Measurements from ENCODE around the gene RANBP1. TPM values are rescaled to one million over a fixed set of nuclear protein-coding genes. Genes with fewer than 3 reads are reported as not detected.
"Not testable (repeated sequence)": the region's sequence is repeated elsewhere in the genome, so short reads cannot be mapped to it uniquely, and the experiment has no call there.

RANBP1 gene
- 10 to 100 TPM; 31.8 to 55.8 (median 38.1) TPM for total RNA-seq
- 10 to 100 TPM; 39.4 to 71.7 TPM for polyA plus RNA-seq
- long read RNA-seq, donor 1, transcript RANBP1-201 (6 exons, 837 nt): major isoform, 31 of 56 reads
- long read RNA-seq, donor 1, transcript RANBP1-202 (6 exons, 1,132 nt): minor isoform, 21 of 56 reads
- long read RNA-seq, donor 1, partial matches to known transcripts: 3 of 56 reads
- long read RNA-seq, donor 1, other reads (novel, unspliced or antisense): 1 of 56 reads
- long read RNA-seq, donor 2, transcript RANBP1-202 (6 exons, 1,132 nt): major isoform, 24 of 49 reads
- long read RNA-seq, donor 2, transcript RANBP1-201 (6 exons, 837 nt): minor isoform, 21 of 49 reads
- long read RNA-seq, donor 2, partial matches to known transcripts: 3 of 49 reads
- long read RNA-seq, donor 2, other reads (novel, unspliced or antisense): 1 of 49 reads
- long read RNA-seq, donor 3, transcript RANBP1-201 (6 exons, 837 nt): major isoform, 16 of 36 reads
- long read RNA-seq, donor 3, transcript RANBP1-202 (6 exons, 1,132 nt): minor isoform, 12 of 36 reads
- long read RNA-seq, donor 3, partial matches to known transcripts: 5 of 36 reads
- long read RNA-seq, donor 3, other reads (novel, unspliced or antisense): 1 of 36 reads

- H3K27ac ChIP-seq: peak within 1 kb of the TSS in 9 of 10 donors; percentile 84 to 93 (median 89)
- no peaks in the 10 kb centered on the region for H3K9me3 ChIP-seq
- H3K36me3 ChIP-seq: peaks cover 0 to 75% (median 41%) of the 10 kb centered on the region in 9 donors
- DNase-seq: peak in 1 of 2 donors; percentile 20
- 74 to 76% methylated on average over 30 of the region's 30 CpGs for WGBS, 2 donors
- peak in 1 of 8 donors; percentile 0 for ATAC-seq
- no peaks in the 10 kb centered on the region for H3K27me3 ChIP-seq
- intact Hi-C loops (cut with DNase I): loop anchor here in 3 of 10 donors (2.0 to 10.0 kb wide), 4 partner anchors 37 to 151 kb away; partner anchors contain the start of gene TANGO2 (in 1 of the 3)
- peak within 1 kb of the TSS; percentile 57 to 99 (median 82) for H3K4me3 ChIP-seq
- peaks cover 21 to 57% (median 38%) of the 10 kb centered on the region in 9 donors for H3K4me1 ChIP-seq
- TF ChIP-seq CTCF (IDR thresholded peaks at IDR 0.05): no peak
These were observed at the start of gene RANBP1 for GRCh38 chr22:20115691-20116375. Gene RANBP1, plus strand, starts transcription at chr22:20116104. Its CDS starts 81 bp downstream, at chr22:20116185.

GRCh38 chr22:20066617-20067383, 49.1 kb upstream of the RANBP1 start:
- H3K27ac ChIP-seq: no peak overlapping the region
- no peak for TF ChIP-seq CTCF (IDR thresholded peaks at IDR 0.05)
- DNase-seq (no peak), ATAC-seq (peak in 1 of 8 donors; percentile 21)
- 92 to 94% methylated on average over 11 of the region's 11 CpGs for WGBS, 2 donors
- H3K4me1 ChIP-seq: peaks cover 0 to 3% (median 0%) of the 10 kb centered on the region in 9 donors
- no peak overlapping the region for H3K4me3 ChIP-seq
- intact Hi-C loops (cut with DNase I): no loop called here
- H3K9me3 ChIP-seq: no peaks in the 10 kb centered on the region
- H3K36me3 ChIP-seq: peaks cover 0 to 47% (median 16%) of the 10 kb centered on the region in 9 donors
- H3K27me3 ChIP-seq: no peaks in the 10 kb centered on the region

GRCh38 chr22:20067384-20067682, 48.6 kb upstream of the RANBP1 start:
- H3K4me3 ChIP-seq; H3K27me3 ChIP-seq; DNase-seq; ATAC-seq; intact Hi-C loops (cut with DNase I); H3K9me3 ChIP-seq; H3K27ac ChIP-seq; H3K4me1 ChIP-seq: not testable (repeated sequence)
- 98 to 100% methylated on average over 3 of the region's 3 CpGs for WGBS, 2 donors
- peaks cover 0 to 42% (median 11%) of the 10 kb centered on the region in 9 donors for H3K36me3 ChIP-seq

GRCh38 chr22:20068640-20069039, 47.3 kb upstream of the RANBP1 start:
- DNase-seq (no peak), ATAC-seq (no peak)
- H3K36me3 ChIP-seq: peaks cover 0 to 29% (median 5%) of the 10 kb centered on the region in 9 donors
- no peak overlapping the region for H3K4me3 ChIP-seq
- intact Hi-C loops (cut with DNase I): no loop called here
- H3K27ac ChIP-seq: no peak overlapping the region
- 95 to 97% methylated on average over 7 of the region's 7 CpGs for WGBS, 2 donors
- no peaks in the 10 kb centered on the region for H3K4me1 ChIP-seq
- TF ChIP-seq CTCF (IDR thresholded peaks at IDR 0.05): no peak
- H3K9me3 ChIP-seq: no peaks in the 10 kb centered on the region
- H3K27me3 ChIP-seq: no peaks in the 10 kb centered on the region

All from heart right ventricle (tissue), 16 donors.